HG03159 (cell line): ENCODE results near the gene NEDD9.

Source experiments
- ATAC-seq: cut with Tn5 transposase; IDR thresholded peaks from one replicate; pipeline ENCODE4 v1.9.1; 2021; ENCODE audit warnings: mild to moderate bottlenecking, moderate library complexity; ENCODE audit not compliant: unreplicated experiment

The NEDD9 gene

DNA sequence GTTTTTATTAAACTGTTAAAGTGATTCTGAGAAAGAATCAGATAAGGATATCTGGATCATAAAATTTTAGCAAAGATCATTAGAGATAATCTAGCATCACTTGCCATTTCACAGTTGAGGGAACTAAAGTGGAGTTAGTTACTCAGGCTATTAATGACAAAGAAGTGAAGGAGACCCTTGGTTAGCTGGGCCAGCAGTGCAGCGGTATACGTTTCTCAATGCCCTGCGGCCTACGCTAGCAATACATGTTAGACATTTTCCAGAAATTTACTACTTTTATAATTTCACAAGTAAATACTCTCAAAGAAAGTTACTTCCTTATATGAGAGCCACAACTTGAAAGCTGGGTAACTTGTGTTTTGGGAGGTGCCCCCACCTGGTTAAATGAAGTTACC is 28.5 kb downstream of the NEDD9 start:
- no peak for ATAC-seq

DNA sequence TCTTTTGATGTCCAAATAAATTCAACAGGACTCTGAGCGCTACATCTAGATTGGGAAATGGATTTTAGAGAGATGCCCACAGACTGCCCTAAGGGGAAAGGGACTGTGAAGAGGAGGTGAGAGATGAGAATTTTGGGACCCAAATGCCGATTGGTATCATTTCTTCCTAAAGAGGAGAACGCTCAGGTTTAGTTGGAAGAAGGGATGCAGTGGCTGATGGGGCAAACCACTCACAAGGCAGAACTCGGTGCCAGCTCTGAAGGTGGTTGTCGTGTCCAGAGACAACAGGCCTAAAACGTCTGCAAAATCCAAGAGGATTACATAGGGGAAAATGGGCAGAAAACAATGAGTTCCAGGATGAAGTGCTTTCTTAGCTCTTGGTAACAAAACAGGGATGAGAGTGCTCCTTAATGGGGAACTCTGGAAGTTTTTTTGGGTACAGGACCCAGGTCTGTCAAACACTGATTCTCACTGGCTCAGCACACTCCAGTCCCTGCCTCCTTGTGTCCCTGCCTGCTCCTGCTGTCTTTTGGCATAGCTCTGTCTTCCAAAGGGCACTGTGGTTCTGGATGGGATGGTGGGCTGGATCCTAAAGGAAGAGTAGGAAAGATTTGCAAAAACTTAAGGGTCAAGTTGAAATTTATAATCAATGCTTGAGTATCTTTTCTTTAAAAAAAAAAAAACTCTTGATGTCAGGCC is 29.0 kb downstream of the NEDD9 start:
- ATAC-seq = no peak

DNA sequence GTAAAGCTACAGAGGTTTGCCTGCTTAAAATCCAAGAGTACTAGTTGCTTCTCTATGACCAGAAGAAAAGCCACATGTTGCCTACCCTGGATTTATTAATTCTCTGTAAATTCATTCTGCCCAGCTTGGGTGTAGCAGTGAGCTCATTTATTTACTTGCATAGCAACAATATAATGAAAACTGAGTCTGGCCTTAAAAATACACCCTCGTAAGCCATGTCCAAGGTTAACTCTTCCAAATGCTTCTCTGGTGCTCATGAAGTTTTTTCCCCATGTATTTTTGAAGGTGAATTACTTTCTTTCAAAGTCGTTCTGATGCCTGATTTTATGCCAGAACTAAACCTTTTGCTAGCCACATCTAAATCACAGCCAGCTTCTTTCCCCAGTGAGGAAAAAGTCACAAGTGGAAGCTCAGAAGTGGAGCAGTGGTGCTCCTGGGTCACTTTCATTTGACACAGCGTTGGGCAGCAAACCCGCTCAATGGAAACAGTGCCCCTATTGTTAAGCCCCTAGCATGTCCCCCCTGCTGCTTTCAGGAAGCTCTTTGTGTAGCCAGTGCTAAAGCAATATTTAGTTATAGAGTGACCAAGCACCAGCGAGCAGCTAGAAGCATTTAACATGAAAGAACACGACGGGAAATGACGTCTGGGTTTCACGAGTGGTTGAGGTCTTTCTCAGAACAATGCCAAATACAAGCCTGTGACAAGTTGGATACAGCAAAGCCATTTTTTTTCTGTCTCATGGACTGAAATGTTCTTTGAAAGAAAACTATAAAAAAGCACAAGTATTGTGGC is 29.8 kb downstream of the NEDD9 start:
- no peak for ATAC-seq

DNA sequence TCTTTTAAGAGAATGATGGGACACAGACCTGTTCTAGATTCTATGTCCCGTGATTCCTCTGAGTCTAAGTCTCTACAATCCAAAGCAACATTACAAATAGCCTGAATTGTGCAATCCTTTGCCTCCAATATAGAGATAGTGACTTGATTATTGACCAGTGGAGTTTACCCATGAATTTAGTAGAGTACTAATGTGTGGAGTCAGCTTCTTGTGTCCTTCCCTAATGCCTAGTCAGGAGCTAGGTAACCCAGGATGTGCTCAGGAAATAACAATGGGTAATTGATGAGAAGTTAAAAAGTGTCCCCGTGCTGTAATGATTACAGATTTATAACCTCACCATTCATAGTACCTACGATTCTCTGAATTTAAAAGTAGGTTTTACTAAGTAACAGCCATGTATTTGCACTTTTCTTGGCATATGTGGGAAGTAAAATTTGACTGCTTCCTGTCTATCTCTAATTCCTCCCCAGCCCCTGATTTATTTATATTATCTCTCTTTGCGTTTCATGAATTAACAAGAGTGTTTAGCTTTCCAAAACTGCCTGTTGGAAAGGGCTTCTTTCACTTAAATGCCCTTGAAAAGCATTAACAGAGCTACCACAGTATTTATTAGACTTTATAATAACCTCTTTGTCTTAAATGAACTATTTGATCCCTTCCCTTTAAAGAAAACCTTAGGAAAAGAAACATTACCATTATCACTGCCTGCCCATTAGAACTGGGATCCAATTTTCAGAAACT is 30.5 kb downstream of the NEDD9 start:
- no peak for ATAC-seq

DNA sequence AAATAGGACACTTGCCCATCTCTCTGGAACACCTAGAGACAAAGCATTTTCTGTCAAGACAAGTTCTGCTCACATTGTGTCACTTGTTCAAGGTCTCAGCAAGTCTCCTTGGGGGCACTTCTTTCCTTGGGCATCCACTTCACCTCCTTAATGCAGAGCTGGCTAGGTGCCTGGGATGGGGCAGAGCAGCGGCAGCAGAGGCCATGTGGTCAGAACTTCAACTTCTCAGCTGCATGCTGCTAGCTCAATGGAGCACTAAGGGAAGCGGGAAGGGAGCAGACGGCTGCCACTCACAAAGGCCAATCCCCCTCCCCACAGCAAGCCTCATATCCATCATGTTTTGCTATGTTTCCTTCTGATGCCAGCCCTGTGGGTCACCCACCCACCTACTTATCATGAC is 31.5 kb downstream of the NEDD9 start:
- ATAC-seq = no peak

DNA sequence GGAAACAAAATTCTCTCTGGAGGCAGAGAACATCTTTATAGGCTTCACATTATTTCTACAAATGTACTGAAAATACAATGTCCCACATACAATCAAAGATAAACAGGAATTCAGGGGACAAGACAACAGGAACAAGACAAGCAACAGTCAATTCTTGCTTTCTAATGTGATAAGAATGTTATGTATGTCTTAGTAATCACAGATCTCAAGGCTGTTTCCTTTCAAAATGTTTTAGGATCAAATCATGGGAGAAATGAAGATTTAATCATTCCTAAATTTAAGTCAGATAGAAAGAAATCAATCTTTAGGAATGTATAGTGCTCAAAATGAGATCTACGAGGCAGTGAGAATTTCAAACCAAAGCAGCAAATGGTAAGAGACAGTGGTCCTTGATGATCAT is 32.1 kb downstream of the NEDD9 start:
- no peak for ATAC-seq

DNA sequence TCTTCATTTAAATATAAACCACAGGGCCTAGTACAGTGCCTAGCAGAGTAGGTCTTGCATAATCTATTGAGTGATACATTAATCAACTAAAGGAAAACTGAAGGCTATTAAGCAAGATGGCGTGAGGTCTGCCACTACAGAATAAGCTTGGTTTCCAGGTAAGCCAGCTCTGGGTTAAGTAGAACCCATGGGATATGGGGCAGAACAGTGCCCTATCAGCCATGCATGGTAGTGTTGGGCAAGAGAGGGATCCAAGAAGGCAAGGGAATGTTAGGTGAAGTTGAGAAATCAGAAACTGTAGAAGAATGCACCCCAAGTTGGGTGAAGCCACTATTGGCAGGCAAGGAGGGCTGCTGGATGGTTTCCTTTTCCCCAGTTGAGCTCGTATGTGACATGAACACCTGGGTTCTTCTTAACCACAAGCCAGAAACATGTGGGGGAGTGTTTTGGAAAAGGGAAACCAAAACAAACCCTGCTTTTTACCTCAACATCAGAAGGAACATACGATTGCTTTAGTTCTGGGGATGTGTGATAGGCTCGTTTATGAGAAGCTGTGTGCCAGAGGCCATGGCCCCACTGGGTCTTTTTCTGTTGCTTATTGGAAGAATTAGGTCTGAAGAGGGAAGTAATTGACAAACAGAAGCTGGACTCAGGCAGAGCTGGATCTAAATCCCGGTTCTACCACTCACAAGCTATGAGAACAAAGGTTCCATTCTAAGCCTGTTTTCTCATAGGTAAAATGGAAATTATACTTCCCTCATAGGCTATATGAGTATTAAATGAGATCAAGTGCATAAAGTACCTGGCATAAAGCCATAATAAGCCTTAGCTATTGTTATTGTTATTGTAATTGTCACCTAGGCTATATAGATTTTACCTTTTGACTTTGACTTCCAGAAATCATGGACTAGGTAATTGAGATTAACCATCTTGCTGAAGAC is 33.5 kb downstream of the NEDD9 start:
- ATAC-seq = no peak

DNA sequence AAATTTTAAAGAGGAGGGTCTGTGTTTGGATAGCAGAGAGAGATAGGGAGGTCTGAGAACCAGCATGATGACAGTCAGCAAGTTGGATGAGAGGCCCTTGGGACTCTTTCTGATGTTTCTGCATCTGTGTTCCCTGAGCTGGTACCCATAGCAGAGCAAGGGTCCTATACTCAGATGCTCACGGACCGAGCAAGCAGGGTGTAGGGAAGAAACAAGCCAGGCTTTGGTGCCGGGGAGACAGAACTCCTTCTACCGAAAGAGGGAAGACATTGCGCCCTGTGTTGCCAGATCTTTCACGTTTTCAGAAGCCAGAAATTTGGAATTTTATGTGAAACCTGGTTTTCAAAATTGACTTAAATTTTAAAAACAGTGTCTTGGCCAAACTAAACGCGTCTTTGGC is 34.6 kb downstream of the NEDD9 start:
- no peak for ATAC-seq

DNA sequence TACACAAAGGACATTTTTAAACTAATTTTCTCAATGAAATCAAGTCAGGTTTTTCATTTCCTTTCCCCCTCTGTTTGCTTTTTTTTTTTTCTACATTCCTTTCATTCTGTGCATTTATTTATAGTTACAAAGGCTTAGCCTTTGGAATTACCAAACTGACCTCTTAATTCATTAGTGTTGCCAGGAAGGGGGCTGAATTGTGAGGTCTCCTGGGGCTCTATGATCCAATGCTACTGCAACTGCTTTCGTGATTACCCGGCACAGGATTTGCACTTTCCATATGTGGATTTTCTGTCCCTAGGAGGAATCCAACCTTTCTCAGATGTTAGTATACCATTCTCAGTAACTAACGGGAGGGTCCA is 35.3 kb downstream of the NEDD9 start:
- ATAC-seq = no peak

DNA sequence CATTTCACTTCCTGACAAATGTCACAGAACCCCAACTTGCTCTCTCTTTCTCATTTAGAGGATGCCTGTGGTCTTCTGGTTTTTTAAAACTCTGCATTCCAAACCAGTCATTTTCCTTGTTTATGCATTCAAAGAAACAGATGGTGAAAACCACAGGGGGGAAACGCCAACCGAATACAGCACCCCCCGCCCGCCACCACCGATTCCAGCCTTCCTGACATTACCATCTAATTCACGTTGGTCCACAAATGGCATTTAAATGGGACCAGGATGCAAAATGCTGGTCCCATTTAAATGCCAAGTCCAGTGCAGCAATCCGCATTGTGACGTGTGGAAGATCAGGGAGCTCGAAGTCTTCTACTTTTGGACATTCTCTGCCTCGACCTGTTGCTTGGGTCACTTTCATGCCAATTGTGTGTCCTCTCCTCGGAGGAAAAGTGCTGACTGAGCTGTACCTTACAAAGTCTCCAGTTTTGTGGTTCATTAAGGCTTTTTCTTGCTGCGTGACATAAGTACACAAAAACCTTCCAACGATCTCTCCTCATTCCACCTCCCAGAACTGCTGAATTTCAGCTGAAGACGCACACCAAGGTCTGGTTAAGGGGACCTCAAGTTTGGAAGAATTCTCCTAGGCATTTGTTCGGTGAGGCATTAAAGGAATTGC is 35.8 kb downstream of the NEDD9 start:
- no peak for ATAC-seq

DNA sequence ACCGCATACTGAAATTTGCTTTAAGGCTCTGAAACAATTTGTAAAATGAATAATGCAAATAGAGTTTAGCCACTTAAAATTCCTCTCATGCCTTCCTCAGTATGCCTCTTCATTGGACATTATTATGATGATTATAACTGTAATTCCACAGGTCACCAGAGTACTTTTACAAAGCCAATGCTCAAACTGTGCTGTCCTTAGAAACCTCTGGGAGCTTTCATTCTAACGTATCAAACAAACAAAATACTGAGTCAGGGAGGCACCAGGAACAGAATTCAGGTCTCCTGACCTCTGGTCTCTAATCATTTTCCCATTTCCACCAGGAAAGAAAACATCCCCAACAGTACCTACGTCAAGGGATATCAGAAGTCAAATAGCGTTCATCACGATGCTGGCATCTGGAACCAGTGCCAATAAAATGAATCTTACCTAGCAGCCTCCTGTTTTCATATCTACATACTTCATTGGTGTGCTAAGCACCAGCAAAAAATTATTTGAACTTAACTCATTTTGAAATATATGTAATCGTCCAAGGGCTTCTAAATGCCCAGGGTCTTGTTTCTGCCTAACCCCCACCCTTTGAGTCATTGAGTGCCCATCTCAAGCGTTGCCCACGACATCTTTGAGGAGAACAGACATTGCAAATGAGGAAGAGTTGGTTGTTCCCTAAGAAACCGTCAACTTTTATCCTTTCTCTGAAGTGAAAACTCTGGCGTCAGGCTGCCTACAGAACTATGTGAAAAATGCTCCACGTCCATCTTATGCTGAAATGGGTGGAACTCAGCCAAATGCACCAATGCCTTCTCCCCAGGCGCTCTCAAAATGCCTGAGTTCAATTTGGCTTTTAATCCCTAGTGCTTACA is 37.9 kb downstream of the NEDD9 start:
- ATAC-seq = no peak

DNA sequence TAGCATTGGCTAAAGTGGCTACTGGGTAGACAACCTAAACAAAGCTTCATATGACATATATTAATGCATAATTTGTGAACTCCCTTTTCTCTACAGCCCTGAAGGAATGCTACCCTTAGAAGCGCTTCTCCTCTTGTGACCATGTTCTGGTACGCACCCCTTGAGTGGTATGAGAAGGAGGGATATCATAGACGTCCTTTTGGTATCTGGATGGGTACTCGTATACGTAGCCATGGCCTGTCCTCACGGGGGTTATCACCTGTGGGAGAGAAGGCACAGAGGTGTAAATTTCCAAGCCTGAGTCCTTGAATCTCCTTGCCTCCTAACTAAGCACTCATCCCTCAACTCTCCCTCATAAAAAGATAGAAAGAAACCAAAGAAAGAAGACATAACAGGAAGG is 39.0 kb downstream of the NEDD9 start:
- ATAC-seq = no peak

DNA sequence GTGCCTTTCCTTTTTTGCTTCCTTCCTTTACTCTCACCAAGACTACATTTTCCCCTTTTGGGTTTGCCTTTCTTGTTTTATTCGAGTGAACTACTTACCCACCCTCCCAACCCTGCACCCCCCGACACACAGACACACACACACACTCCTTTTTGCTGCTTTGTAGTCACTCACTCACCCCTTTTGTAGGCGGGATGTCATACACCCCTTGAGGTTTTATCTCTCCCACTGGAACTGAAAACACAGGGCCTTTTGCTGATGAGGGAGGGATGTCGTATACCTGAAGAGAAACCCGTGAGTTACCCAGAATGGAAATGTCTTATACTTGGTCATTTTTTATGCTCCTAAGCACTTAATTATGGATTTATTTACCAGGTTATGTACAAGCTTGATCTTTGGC is 40.3 kb downstream of the NEDD9 start:
- ATAC-seq = no peak

DNA sequence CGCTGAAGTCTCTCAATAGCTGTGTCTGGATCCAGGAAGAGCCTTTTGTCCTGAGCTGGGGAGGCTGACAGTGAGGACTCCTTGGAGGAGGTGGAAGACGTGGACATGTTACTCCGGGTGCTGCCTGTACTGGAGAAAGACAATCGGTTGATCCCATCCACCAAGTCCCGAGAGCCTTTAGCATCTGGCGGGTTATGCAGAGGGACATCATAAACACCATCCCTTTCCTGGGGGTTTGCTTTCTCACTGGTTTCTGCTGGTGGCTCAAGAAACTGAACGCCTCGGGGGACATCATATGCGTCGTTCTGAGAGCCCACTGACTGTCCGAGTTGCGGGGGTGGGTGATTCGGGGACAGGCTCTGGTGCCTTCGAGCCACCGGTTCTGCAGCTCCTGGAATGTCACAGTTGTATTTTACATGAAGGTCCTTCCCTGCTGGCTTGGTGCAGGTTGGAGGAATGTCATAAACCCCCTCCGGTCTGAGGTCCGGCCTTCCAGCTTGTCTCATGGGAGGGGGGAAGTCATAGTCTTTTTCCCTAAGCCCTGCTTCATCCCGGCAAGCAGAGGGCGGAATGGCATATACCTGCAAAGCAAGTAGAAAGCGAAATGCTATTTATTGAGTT is 41.7 kb downstream of the NEDD9 start:
- ATAC-seq = no peak

DNA sequence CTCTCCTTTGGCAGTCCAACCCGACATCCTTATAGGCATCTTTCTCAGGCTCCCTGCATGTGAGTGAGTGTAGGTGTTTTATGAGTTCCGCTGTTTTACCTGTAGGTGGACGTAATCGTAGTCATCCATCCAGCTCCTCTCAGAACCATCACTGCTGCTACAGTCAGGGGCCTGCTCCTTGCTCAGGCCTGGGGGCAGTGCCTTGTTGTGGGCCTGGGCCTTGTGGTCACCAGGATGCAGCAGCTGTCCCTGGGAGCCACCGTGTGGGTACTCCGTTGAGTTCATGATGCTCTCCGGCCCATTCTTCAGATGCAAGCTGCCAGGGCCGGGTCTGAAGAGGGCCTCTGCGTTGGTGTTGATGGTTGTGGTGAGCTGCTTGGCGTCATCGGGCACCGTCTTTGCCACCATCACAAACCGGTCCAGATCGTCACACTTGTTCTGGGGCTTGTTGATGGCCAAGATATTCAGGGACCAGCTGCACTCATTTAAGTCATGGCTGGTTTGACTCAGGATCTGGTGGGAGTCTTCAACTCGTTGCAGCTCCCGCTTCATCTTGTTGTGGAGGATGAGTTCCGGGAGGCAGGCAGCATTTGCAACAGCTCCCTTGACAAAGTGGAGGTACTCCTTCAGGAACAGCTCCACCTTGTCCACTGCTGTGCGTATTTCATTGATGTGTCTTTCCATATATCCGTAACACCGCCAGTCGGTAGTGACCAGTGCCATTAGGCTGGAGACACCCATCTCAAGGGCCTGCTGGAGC is 42.4 kb downstream of the NEDD9 start:
- ATAC-seq = no peak

DNA sequence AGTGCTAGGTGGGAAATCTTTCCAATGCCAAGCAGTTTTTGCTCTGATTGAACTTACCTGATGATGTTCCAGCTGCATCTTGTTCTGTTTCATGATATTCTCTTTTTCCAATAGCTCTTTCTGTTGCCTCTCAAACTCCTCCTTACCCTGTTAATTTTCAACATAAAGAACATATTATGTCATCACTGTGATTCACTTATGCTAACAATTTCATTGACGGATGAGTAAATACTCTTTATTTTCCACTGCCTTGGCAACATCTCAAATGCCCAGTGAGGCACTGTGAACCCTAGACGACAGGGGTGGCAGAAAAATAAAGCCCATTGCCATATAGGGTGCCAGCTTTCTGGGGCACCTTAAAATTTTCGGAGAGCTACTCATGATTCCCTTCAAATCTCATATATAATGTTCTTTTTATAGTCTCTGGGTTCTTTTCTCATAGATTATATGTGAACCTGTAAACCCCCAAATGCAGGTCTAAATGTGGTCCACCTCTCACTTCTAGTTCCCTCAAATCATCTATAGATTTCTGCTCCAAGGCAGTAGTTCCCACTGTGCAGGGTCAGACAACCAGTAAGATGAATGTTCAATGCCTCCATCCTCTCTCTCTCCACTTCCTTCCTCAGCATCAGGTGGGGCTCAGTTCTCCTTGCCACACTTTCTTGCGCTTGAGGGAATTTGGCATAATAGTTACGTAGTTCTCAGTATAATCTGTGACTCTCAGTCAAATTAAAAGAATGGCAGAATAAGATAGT is 44.1 kb downstream of the NEDD9 start:
- no peak for ATAC-seq

DNA sequence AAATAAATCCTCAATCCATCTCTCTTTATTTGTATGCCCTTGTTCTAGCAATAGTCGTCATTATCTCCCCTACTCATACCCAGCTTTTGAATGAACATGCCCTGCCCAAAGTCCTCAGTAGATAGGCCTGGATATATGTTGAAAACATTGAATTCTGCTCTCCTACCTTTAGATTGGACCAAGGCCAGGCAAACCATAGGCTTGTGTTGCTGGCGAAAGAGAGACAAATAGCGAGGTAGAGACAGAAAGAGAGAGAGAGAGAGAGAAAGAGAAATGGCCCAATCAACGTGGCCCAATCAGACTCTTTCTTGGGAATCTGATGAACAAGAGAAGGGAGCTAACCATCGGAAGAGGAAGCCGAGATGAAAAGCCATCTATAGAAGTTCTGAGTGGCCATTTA is 45.2 kb downstream of the NEDD9 start:
- ATAC-seq = no peak
